BLaER1 treated with 17β-estradiol and CSF1 and Interleukin-3, amounts not matched to agents 10 nM and 100 nM (cell line): ENCODE measurements around the gene PPP1R3C.

Source experiments
- H3K27ac ChIP-seq, 11 experiments: shearing (Covaris generic); formaldehyde crosslinking; 2 replicates each; pipeline ENCODE4 v1.8.1; 2022
- H3K27me3 ChIP-seq, 11 experiments: shearing (Covaris generic); formaldehyde crosslinking; 2 replicates each; pipeline ENCODE4 v1.8.1; 2022
- H3K36me3 ChIP-seq, 11 experiments: shearing (Covaris generic); formaldehyde crosslinking; 2 replicates each; pipeline ENCODE4 v1.8.1; 2022
- H3K4me1 ChIP-seq, 10 experiments: shearing (Covaris generic); formaldehyde crosslinking; 2 replicates each; pipeline ENCODE4 v1.8.1; 2022
- H3K4me2 ChIP-seq, 11 experiments: shearing (Covaris generic); formaldehyde crosslinking; 2 replicates each; pipeline ENCODE4 v1.8.1; 2022
- H3K4me3 ChIP-seq, 10 experiments: shearing (Covaris generic); formaldehyde crosslinking; 2 replicates each; pipeline ENCODE4 v1.8.1; 2022
- H3K9ac ChIP-seq, 11 experiments: shearing (Covaris generic); formaldehyde crosslinking; 2 replicates each; pipeline ENCODE4 v1.8.1; 2022
- H3K9me3 ChIP-seq, 11 experiments: shearing (Covaris generic); formaldehyde crosslinking; replicated peaks in 1 of 11; 2 replicates each; pipeline ENCODE4 v1.8.1; 2022
- H4K20me1 ChIP-seq, 11 experiments: shearing (Covaris generic); formaldehyde crosslinking; 2 replicates each; pipeline ENCODE4 v1.8.1; 2022
- Cebpa-rat ChIP-seq, 11 experiments: shearing (Covaris generic); IDR thresholded peaks; 2 replicates each; pipeline ENCODE4 v1.8.1; 2022

Gene PPP1R3C

GRCh38 chr10:91630625-91631024, 2.2 kb downstream of the PPP1R3C start:
- no peak for TF ChIP-seq Cebpa-rat (IDR thresholded peaks at IDR 0.05)
- Histone ChIP-seq H3K4me3 (no peak overlapping the region), H3K27ac (no peak overlapping the region)

GRCh38 chr10:91629715-91630549, 2.9 kb downstream of the PPP1R3C start:
- Histone ChIP-seq H3K9ac (no peak overlapping the region), H3K4me3 (no peak overlapping the region), H3K4me1 (0 out of 20 replicates have a peak, but pooled peaks cover 0 to 6% (median 0%) of the 10 kb centered on the region in 10 experiments), H4K20me1 (no peaks in the 10 kb centered on the region), H3K36me3 (no peaks in the 10 kb centered on the region), H3K9me3 (peaks cover 0 to 9% (median 7%) of the 10 kb centered on the region in 11 experiments; a peak in 14 of 22 replicates), H3K27ac (no peak overlapping the region), H3K27me3 (no peaks in the 10 kb centered on the region), H3K4me2 (no peak overlapping the region)
- no peak for TF ChIP-seq Cebpa-rat (IDR thresholded peaks at IDR 0.05)

More at GRCh38 chr10:91630625-91631024, 2.2 kb downstream of the PPP1R3C start:
- H3K36me3 ChIP-seq = no peaks in the 10 kb centered on the region
- no peak overlapping the region for H3K4me2 ChIP-seq
- H3K9ac ChIP-seq = no peak overlapping the region
- H3K27me3 ChIP-seq = no peaks in the 10 kb centered on the region
- H4K20me1 ChIP-seq = no peaks in the 10 kb centered on the region
- H3K4me1 ChIP-seq = 0 out of 20 replicates have a peak, but pooled peaks cover 0 to 6% (median 0%) of the 10 kb centered on the region in 10 experiments
- peaks cover 0 to 9% (median 7%) of the 10 kb centered on the region in 11 experiments; a peak in 14 of 22 replicates for H3K9me3 ChIP-seq

- Histone ChIP-seq H3K27me3 (no peaks in the 10 kb centered on the region), H3K4me1 (0 out of 20 replicates have a peak, but pooled peaks cover 0 to 6% (median 0%) of the 10 kb centered on the region in 10 experiments), H3K27ac (no peak overlapping the region)
Observed at GRCh38 chr10:91628383-91628782, 4.5 kb downstream of the PPP1R3C start.

GRCh38 chr10:91627344-91628102, 5.3 kb downstream of the PPP1R3C start:
- H3K4me1 ChIP-seq = 0 out of 20 replicates have a peak, but pooled peaks cover 0 to 6% (median 0%) of the 10 kb centered on the region in 10 experiments
- no peak overlapping the region for H3K9ac ChIP-seq
- no peak overlapping the region for H3K4me3 ChIP-seq
- H3K9me3 ChIP-seq = peaks cover 5 to 16% (median 11%) of the 10 kb centered on the region in 11 experiments; a peak in 19 of 22 replicates
- H3K27me3 ChIP-seq = no peaks in the 10 kb centered on the region
- H3K4me2 ChIP-seq = no peak overlapping the region
- H3K27ac ChIP-seq = no peak overlapping the region
- H3K36me3 ChIP-seq = no peaks in the 10 kb centered on the region
- no peak for TF ChIP-seq Cebpa-rat (IDR thresholded peaks at IDR 0.05)
- H4K20me1 ChIP-seq = no peaks in the 10 kb centered on the region

More at GRCh38 chr10:91628383-91628782, 4.5 kb downstream of the PPP1R3C start:
- Histone ChIP-seq H3K4me2 (no peak overlapping the region), H3K9ac (no peak overlapping the region), H3K9me3 (peaks cover 0 to 17% (median 14%) of the 10 kb centered on the region in 11 experiments; a peak in 15 of 22 replicates), H3K36me3 (no peaks in the 10 kb centered on the region), H4K20me1 (no peaks in the 10 kb centered on the region), H3K4me3 (no peak overlapping the region)
- no peak for TF ChIP-seq Cebpa-rat (IDR thresholded peaks at IDR 0.05)

GRCh38 chr10:91626936-91627335, 5.9 kb downstream of the PPP1R3C start:
- Histone ChIP-seq H3K36me3 (no peaks in the 10 kb centered on the region), H3K27ac (no peak overlapping the region), H4K20me1 (no peaks in the 10 kb centered on the region), H3K4me2 (no peak overlapping the region), H3K9ac (no peak overlapping the region), H3K4me1 (0 out of 20 replicates have a peak, but pooled peaks cover 0 to 6% (median 0%) of the 10 kb centered on the region in 10 experiments), H3K4me3 (no peak overlapping the region), H3K27me3 (no peaks in the 10 kb centered on the region), H3K9me3 (peaks cover 11 to 22% (median 17%) of the 10 kb centered on the region in 11 experiments; a peak in 20 of 22 replicates)
- TF ChIP-seq Cebpa-rat (IDR thresholded peaks at IDR 0.05) = no peak

GRCh38 chr10:91624633-91625032, 8.2 kb downstream of the PPP1R3C start:
- H3K27ac ChIP-seq = no peak overlapping the region
- TF ChIP-seq Cebpa-rat (IDR thresholded peaks at IDR 0.05) = no peak

GRCh38 chr10:91622601-91623000, 10.3 kb downstream of the PPP1R3C start:
- Histone ChIP-seq H3K4me3 (no peak overlapping the region), H3K9me3 (peaks cover 14 to 24% (median 19%) of the 10 kb centered on the region in 11 experiments; a peak in 20 of 22 replicates), H3K27me3 (no peaks in the 10 kb centered on the region), H3K4me1 (no peaks in the 10 kb centered on the region), H4K20me1 (no peaks in the 10 kb centered on the region), H3K36me3 (no peaks in the 10 kb centered on the region), H3K9ac (no peak overlapping the region), H3K27ac (no peak overlapping the region), H3K4me2 (no peak overlapping the region)
- no peak for TF ChIP-seq Cebpa-rat (IDR thresholded peaks at IDR 0.05)

More at GRCh38 chr10:91624633-91625032, 8.2 kb downstream of the PPP1R3C start:
- Histone ChIP-seq H3K36me3 (no peaks in the 10 kb centered on the region), H3K27me3 (no peaks in the 10 kb centered on the region), H3K9me3 (peaks cover 14 to 24% (median 19%) of the 10 kb centered on the region in 11 experiments; a peak in 20 of 22 replicates), H3K4me3 (no peak overlapping the region), H4K20me1 (no peaks in the 10 kb centered on the region), H3K9ac (no peak overlapping the region), H3K4me2 (no peak overlapping the region), H3K4me1 (0 out of 20 replicates have a peak, but pooled peaks cover 0 to 6% (median 0%) of the 10 kb centered on the region in 10 experiments)

- H3K9ac ChIP-seq = no peak overlapping the region
- no peaks in the 10 kb centered on the region for H3K4me1 ChIP-seq
- no peaks in the 10 kb centered on the region for H3K36me3 ChIP-seq
- no peak overlapping the region for H3K4me2 ChIP-seq
- no peaks in the 10 kb centered on the region for H3K27me3 ChIP-seq
- H3K4me3 ChIP-seq = no peak overlapping the region
- H4K20me1 ChIP-seq = no peaks in the 10 kb centered on the region
- no peak overlapping the region for H3K27ac ChIP-seq
- H3K9me3 ChIP-seq = peaks cover 14 to 24% (median 19%) of the 10 kb centered on the region in 11 experiments; a peak in 20 of 22 replicates
- no peak for TF ChIP-seq Cebpa-rat (IDR thresholded peaks at IDR 0.05)
Observed at GRCh38 chr10:91621483-91622113, 11.3 kb downstream of the PPP1R3C start.
